HG02642 (cell line): ENCODE measurements around the gene AMOTL1.
A peak's percentile ranks its signal among the peaks of the same experiment; 100 is the strongest.

Experiments used
- ATAC-seq: cut with Tn5 transposase; IDR thresholded peaks from one replicate; pipeline ENCODE4 v1.9.1; 2021; ENCODE audit warnings: mild to moderate bottlenecking; ENCODE audit not compliant: unreplicated experiment, poor library complexity

The AMOTL1 gene

DNA sequence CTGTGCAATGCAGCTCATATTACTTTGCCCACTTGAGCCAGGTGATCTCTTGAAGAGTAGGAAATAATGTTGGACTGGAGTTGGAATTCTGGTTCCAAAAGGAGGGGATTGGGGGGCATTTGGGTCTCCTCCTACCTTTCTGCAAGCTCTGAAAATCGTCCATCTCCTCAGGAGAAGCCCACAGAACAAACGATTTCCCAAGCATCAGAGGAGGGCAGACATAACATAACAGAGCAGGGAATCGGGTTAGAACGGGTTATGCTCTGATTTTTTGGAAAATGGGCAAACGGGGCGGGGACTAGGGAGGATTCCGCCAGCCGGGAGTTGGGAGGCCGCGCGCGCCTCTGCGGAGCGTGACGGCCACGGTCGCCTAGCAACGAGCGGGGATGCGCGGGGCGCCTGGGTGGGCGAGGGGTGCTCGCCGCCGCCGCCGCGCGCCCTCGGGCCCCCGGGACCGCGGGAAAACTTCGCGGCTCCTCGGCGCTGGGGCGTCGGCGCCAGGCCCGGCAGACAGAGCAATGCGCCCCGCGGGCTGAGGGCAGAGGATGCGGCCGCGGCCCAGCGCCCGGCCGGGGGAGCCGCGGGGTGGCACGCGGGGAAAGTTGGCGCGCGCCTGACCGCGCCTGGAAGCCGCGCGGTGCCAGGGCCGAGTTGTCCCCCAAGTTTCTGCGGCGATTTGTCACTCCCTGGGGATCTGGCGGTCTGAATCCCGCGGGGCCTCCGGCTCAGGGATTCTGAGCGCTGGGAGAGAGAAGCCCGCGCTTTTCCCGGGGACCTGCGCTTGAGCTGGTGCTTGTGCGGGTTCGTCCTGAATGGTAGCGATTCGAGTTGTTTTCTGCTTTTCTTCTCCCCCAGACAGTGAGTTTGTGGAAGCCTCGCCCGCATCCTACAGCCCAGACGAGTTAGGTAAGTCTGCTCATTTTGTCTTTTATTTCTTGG is 27.8 kb upstream of the AMOTL1 start:
- no peak for ATAC-seq

- peak; percentile 46 for ATAC-seq
Measured at GRCh38 chr11:94741022-94741679, 27.0 kb upstream of the AMOTL1 start.

DNA sequence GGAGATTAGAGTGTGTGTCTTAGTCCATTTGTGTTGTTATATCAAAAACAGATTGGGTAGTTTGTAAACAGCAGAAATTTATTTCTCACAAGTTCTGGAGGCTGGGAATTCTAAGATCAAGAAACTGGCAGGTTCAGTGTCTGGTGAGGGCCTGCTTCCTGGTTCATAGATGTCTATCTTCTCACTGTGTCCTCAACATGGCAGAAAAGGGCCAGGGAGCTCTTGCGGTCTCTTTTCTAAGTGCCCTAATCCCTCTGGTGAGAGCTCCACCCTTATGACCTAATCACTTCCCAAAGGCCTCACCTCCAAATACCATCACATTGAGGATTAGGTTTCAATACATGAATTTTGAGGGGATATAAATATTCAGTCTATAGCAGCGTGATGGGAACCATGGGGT is 25.5 kb upstream of the AMOTL1 start:
- ATAC-seq, result no peak

- ATAC-seq, result no peak
Measured at GRCh38 chr11:94746721-94747120, 21.4 kb upstream of the AMOTL1 start.

DNA sequence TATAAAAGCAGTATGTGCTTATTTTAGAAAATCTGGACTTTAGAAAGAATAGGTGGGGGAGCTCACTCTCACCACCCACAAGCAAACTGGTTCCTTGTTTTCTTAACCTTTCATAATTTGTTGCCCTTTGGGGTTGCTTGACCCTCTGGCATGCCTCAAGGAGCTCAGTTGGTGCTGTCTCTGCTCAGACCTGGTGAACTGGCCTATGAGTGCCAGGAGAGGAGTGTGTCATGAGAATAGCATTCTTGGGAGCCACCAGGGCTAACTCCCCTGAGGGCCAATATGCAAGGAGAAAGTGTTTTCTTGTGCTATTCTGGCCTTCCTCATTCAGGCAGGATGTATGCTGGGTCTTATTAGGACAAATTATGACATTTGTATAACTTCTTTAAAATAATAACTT is 21.0 kb upstream of the AMOTL1 start:
- no peak for ATAC-seq

- no peak for ATAC-seq
Measured at GRCh38 chr11:94747601-94748041, 20.5 kb upstream of the AMOTL1 start.

DNA sequence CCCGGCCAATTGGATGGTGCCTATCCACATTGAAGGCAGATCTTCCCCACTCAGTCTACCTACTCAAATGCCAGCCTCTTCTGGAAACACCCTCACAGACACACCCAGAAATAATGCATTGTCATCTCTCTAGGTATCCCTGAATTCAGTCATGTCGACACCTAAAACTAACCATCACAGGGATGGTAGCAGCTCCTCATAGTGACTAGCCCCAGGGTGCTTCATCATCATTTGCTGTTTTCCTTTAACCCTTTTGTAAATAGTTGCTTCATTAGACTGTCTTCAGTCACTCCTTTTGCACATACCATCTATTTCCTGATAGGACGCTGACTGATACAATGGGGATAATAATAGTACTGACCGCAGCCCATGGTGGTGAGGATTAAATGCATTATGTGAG is 18.8 kb upstream of the AMOTL1 start:
- ATAC-seq, result no peak

DNA sequence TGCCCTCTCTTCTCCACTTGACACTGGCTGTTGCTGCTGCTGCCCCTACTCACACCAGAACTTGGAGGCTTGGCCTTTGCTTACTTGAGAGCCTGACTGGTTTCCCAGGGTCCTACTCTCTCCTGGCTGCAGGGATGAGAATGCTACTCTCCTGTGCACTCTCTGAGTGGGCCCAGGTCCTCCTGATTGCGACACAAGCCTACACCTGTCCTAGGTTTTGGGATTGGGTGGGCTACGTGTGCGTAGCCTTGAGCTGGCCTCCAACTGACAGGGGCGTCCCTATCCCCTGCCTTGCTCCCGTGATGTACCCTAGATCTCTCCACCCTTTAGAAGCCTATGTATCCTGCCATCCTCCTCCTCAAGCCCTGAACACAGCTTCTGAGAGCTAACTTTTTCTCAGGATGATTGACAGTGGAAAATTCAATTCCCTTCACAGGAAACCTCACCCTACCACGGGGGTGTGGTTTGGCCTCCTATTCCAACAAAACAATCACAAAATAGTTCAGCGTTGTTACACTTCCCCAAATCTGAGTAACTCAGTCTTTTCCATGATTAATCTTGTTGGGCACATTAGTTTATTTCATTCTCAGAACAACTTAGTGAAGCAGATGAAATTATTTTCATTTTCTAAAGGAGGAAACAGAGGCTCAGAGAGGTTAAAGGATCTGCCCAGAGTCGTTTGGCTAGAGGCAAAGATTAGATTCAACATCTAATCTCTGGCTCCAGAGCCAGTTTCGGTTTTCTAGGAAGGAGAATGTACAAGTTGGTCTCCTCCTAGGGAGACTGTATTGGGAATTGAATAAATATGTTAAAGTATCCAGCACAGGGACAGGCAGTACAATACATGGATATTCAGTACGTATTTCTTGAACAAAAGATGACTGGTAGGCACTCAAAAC is 17.6 kb upstream of the AMOTL1 start:
- ATAC-seq, result no peak

DNA sequence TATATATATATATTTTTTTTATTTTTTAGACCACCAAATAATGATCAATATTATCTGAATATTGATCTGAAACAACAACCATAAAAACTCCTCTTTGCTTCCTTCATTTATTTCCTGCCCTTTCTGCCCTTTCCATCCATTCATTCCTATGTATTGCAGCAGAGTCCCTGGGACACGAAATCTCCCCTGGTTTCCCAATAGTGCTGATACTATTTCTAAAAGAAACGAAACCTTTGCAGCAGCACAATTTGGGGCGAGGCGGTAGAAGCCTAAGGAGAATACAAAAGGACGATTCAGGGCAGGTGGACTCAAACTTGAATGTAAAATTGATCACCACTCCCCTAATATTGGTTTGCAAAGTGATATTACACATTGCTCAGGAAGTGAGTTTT is 16.9 kb upstream of the AMOTL1 start:
- ATAC-seq, result no peak

DNA sequence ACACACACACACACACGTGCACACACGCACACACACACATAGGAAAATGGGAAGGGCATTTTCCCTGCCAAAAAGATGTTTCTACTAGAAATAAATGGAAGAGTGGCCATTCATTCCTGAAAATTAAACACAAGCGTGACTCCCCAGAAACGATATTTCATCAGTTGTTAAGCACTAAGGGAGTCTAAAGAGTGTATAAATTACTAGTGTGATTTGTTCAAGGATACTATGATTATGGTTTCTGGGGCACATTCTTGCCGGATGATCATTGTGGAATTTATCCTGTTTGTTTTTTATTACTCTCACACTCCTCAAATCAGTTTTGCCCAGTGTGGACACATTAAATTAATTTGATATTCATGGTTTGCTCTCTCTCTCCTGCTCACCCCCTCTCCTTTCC is 16.4 kb upstream of the AMOTL1 start:
- ATAC-seq, result no peak

DNA sequence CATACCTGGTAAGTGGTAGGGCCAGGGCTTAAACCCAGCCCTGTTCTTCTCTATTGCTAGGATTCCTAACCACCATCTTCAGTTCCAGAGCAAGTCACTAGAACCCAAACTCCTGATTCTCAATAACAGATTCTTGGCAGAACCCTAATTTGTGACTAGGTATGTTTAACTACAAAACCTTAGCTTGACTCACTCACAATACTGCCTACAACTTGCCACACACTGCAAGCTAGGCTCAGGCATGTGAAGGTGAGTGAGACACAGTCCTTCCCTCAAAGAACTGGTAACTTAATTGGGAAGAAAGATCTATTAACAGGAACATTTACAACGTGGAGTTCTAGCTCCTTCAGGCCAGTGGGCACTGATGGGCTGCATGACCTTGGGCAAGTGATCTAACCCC is 14.5 kb upstream of the AMOTL1 start:
- no peak for ATAC-seq

GRCh38 chr11:94754335-94754734 is 13.8 kb upstream of the AMOTL1 start:
- no peak for ATAC-seq

DNA sequence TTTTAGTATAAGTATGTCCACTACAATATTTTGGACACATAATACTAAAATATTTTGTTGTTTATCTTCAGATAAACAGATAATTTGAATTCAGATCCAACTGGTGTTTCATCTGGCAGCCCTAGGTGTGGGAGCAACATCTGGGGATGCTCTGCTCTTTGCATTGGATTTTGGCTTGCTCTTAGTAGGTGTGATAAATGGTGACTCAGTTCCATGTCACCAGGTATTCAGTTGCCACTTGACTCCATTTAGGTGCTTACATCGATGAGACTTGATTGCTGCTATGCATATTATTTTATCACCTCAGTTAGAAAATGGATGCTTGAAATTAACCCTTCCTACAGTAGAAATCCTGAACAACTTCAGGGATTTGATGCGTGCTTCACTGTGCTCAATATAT is 13.3 kb upstream of the AMOTL1 start:
- ATAC-seq, result no peak

- ATAC-seq, result no peak
Measured at GRCh38 chr11:94755494-94755893, 12.7 kb upstream of the AMOTL1 start.

DNA sequence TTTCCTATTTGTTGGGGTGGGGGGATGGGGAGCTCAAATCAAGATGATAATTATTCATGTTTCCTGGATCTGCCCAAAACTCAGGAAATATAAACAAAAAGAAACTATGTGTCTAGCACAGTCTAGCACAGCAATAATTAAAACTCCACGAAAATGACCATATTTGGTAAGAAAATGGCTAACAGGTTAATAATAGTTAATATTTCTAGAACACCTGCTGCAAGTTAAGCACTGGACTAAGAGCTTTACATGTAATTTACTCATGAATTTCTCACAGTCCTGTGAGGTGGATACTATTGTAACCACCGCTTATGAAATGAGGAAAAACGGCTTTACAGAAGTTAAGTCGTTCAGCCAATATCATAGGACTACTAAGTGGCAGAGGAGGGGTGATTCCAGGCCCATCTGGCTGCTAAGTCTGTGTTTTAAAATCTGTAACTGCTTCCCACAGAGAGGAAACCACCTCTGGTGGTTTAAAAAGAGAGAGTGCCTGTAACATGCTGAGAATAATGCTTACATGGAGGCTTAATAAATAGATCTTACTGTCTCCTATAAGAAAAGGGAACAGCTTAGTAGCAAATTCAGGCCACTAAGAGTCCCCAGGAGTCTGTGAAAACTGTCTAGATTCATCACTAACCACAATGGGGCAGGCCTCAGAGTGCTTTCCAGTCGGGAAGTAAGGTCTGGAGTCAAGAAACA is 11.0 kb upstream of the AMOTL1 start:
- ATAC-seq, result peak; percentile 58

DNA sequence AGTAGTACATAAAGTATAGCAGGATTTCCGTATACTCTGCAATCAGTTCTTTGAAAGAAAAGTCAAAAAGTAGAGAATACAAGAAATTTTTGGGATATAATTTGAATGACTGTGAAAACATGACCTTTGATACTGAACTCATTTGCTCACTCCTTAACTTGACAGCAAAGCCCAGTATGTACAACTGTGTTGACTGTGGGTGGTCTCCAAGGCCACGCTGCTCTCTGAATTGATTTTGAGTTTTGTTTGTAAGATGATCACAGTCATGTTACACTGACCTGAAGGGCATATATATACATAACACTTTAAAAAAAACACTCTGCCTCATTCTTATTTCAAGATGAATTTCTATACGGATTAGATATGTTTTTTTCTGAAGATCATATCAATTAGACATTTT is 9.5 kb upstream of the AMOTL1 start:
- ATAC-seq, result no peak

DNA sequence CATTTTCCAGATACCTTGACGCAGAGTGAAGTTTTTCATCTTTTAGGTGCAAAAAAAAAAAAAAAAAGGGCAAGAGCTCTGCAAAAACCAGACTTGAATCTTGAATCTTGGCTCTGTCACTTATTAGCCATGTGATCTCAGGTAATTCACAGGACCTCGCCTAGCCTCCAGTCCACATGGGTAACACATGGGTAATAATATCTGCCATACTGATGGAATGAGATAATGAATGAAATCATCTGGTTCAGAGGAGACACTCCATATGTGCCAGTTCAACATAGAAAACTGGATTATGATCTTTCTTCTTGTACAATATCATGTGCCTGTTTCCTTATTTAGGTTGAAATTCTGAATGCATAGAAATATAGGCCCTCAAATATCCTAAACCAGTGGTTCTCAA is 8.6 kb upstream of the AMOTL1 start:
- ATAC-seq, result no peak

DNA sequence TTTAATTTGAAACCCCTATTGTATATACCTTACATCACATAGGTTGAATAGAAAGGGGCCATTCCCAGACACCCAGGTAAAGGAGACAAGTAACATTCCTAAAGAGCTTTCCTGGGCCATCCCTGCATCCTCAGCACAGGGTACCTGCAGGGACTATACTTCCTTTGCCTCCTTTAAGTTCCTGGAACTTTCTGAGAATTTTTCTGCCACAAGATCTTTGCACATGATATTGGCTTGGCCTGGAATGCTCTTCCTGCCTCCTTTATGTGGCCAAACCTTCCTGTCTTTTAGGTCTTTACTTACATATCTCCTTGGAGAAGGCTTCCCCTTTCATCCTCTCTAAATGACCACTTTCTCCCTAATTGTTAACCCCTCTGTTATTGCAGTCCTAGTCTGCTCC is 7.9 kb upstream of the AMOTL1 start:
- no peak for ATAC-seq

DNA sequence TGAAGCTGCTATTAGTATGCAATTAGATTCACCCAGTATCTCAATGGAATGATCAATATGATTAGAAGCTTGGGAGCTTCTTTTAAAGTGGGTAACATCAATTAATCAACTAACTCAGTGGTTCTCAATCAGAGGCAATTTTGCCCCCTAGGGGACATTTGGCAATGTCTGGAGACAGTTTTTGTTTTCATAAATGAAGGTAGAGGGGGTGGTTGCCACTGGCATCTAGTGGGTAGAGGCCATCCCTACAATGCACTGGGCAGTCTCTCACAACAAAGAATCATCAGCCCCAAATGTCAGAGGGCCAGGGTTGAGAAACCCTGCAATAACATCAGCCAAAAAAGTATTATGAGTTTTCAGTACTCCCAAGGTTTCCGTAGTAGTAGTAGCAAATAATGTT is 5.9 kb upstream of the AMOTL1 start:
- ATAC-seq, result no peak

DNA sequence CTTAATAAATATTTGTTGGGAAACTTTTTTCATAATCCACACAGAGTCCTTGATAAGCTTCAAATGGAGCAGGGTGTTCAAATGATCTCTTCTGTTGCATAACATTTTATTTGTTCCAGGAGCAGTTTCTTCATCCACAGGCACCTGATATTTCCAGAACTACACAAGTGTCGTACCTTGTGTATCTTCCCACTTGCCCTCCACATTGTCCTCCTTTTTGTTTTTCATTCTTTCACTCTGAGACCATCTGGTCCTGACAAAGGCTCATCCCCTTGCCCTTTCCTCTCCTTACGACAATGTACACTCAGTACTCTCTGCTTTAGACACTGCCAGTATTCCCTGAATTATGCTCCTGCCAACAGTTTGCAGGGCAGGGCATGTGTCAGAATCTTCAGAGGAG is 5.2 kb upstream of the AMOTL1 start:
- no peak for ATAC-seq
